Caco-2 (cell line): ENCODE results near the gene CPNE6. TPM values are rescaled to one million over a fixed set of nuclear protein-coding genes. Genes with fewer than 3 reads are reported as not detected.
"Not testable (repeated sequence)": the region's sequence is repeated elsewhere in the genome, so short reads cannot be mapped to it uniquely, and the experiment has no call there.

Source experiments
- Bru-seq: library from RNA; stranded (reverse); fragments of 400-500 nt; gene quantifications from one replicate; lab custom pipeline; 2021; lab: Mats Ljungman, UMichigan
- BruChase-seq, 2 experiments: library from RNA; stranded (reverse); fragments of 400-500 nt; gene quantifications; one replicate each; lab custom pipeline; 2021; lab: Mats Ljungman, UMichigan
- BruUV-seq: library from RNA; stranded (reverse); fragments of 400-500 nt; replicated peaks from 2 replicates; lab custom pipeline; 2021; lab: Mats Ljungman, UMichigan
- CTCF ChIA-PET: fragments of 300-600 bp; sonication (Branson Sonifier 250); formaldehyde crosslinking; loops from one replicate; lab custom pipeline; 2022; ENCODE audit warnings: antibody characterized with exemption; lab: Charles Lee
- POLR2A ChIA-PET: fragments of 300-600 bp; sonication (Branson Sonifier 250); formaldehyde crosslinking; loops from one replicate; lab custom pipeline; 2022; ENCODE audit warnings: antibody characterized with exemption; lab: Charles Lee
- DNase-seq, 2 experiments: peaks; one replicate each; pipeline versions ENCODE4 v3.0.0 to v3.0.0-alpha.2; 2020 to 2022
- H3K27me3 ChIP-seq: replicated peaks from 2 replicates; pipeline ENCODE4 v1.6.0; 2011; ENCODE audit warnings: low read length; ENCODE audit not compliant: control insufficient read depth, insufficient read depth
- H3K36me3 ChIP-seq: 2 replicates; pipeline ENCODE4 v1.5.1; 2011; ENCODE audit warnings: low read length; ENCODE audit not compliant: control insufficient read depth, insufficient read depth
- H3K4me1 ChIP-seq: fragments of 250-450 bp; sonication (Bioruptor Pico); 2 replicates; pipeline ENCODE4 v1.5.1; 2020; ENCODE audit warnings: mild to moderate bottlenecking
- H3K4me3 ChIP-seq: 2 replicates; pipeline ENCODE4 v1.5.1; 2011; ENCODE audit warnings: low read depth, mild to moderate bottlenecking, control low read depth, low read length
- H3K9me3 ChIP-seq: fragments of 250-450 bp; sonication (Bioruptor Pico); 2 replicates; pipeline ENCODE4 v1.5.1; 2020; ENCODE audit warnings: mild to moderate bottlenecking, moderate library complexity
- H3K27ac Mint-ChIP-seq: one replicate; pipeline ENCODE4 v1.8.0; 2022; ENCODE audit warnings: mixed read lengths; ENCODE audit not compliant: unreplicated experiment
- H3K27me3 Mint-ChIP-seq: one replicate; pipeline ENCODE4 v1.8.0; 2022; ENCODE audit warnings: mixed read lengths; ENCODE audit not compliant: insufficient read depth, unreplicated experiment
- H3K36me3 Mint-ChIP-seq: one replicate; pipeline ENCODE4 v1.8.0; 2022; ENCODE audit warnings: mild to moderate bottlenecking, mixed read lengths; ENCODE audit not compliant: insufficient read depth, unreplicated experiment
- H3K4me1 Mint-ChIP-seq: one replicate; pipeline ENCODE4 v1.8.0; 2022; ENCODE audit warnings: low read depth, mixed read lengths; ENCODE audit not compliant: unreplicated experiment
- H3K4me3 Mint-ChIP-seq: one replicate; pipeline ENCODE4 v1.8.0; 2022; ENCODE audit warnings: mild to moderate bottlenecking, moderate library complexity, mixed read lengths; ENCODE audit not compliant: unreplicated experiment
- H3K9me3 Mint-ChIP-seq: one replicate; pipeline ENCODE4 v1.8.0; 2022; ENCODE audit warnings: mixed read lengths; ENCODE audit not compliant: unreplicated experiment
- CTCF ChIP-seq, 2 experiments: fragments of 200-600 bp in 1 of 2; IDR thresholded peaks; 1 replicate in 1 of 2; 2 replicates in 1 of 2; pipeline versions ENCODE4 v1.5.1 to v1.8.0; 2011 to 2022; ENCODE audit warnings: antibody characterized with exemption in 1 of 2, control low read depth in 1 of 2, inconsistent platforms in 1 of 2, low read depth in 1 of 2, low read length in 1 of 2, mild to moderate bottlenecking in 1 of 2, moderate library complexity in 1 of 2; ENCODE audit not compliant: insufficient read depth in 1 of 2, severe bottlenecking in 1 of 2, unreplicated experiment in 1 of 2
- intact Hi-C: fragments of 100-400 bp; cut with micrococcal nuclease; formaldehyde crosslinking; loops from one replicate; pipeline ENCODE4 v1.10.0; 2022; ENCODE audit not compliant: unreplicated experiment
- long read RNA-seq: library from polyadenylated mRNA; stranded (forward); transcript quantifications from one replicate; pipeline ENCODE4 v2.0.0, GENCODE V29; 2022
- total RNA-seq: library from RNA; stranded (reverse); gene quantifications from 2 replicates; pipeline ENCODE4 v1.2.3, GENCODE V29; 2022

The CPNE6 gene
- not detected in 2 replicates for total RNA-seq
- Bru-seq, nascent RNA = not detected
- BruChase-seq, experiment 1, labeled RNA remaining after a 2-hour chase = not detected
- not detected for BruChase-seq, experiment 2, labeled RNA remaining after a 6-hour chase
- long read RNA-seq = 0 reads

GRCh38 chr14:24071144-24071697, at the start of gene CPNE6:
CPNE6 (plus strand) TSS chr14:24071562; CDS start chr14:24072937, 1,375 bp downstream.
- peaks cover 14% of the 10 kb centered on the region for H3K4me1 Mint-ChIP-seq
- H3K27me3 ChIP-seq = no peaks in the 10 kb centered on the region
- no peak for DNase-seq
- no peak within 1 kb of the TSS for H3K27ac Mint-ChIP-seq
- H3K4me1 ChIP-seq = peaks cover 11% of the 10 kb centered on the region; the same call in 1 of the 2 replicates
- intact Hi-C loops = no loop called here
- H3K27me3 Mint-ChIP-seq = no peaks in the 10 kb centered on the region
- POLR2A ChIA-PET = no interaction called here
- no peaks in the 10 kb centered on the region for H3K9me3 Mint-ChIP-seq
- H3K9me3 ChIP-seq = no peaks in the 10 kb centered on the region
- CTCF ChIA-PET = interaction anchor here (2.4 kb wide), 1 partner anchor 13 kb away, joined by 6 read pairs; no protein-coding TSS in a partner anchor
- no peaks in the 10 kb centered on the region for H3K36me3 Mint-ChIP-seq
- no peak within 1 kb of the TSS for H3K4me3 ChIP-seq
- H3K4me3 Mint-ChIP-seq = no peak within 1 kb of the TSS
- H3K36me3 ChIP-seq = no peaks in the 10 kb centered on the region
- no peak for TF ChIP-seq CTCF (IDR thresholded peaks at IDR 0.05; ENCODE audit: insufficient read depth in 1 of 2, low read depth in 1 of 2, low read length in 1 of 2, severe bottlenecking in 1 of 2, unreplicated experiment in 1 of 2)
- no TSS peak for BruUV-seq

- H3K27me3 Mint-ChIP-seq, H3K36me3 Mint-ChIP-seq, H3K27ac Mint-ChIP-seq, H3K4me1 ChIP-seq, H3K4me3 Mint-ChIP-seq, H3K9me3 ChIP-seq, H3K36me3 ChIP-seq, POLR2A ChIA-PET, H3K4me1 Mint-ChIP-seq, H3K9me3 Mint-ChIP-seq, DNase-seq, CTCF ChIA-PET, intact Hi-C loops, BruUV-seq, H3K4me3 ChIP-seq, H3K27me3 ChIP-seq: not testable (repeated sequence)
Measured at GRCh38 chr14:24024939-24025418, 46.4 kb upstream of the CPNE6 start.

- H3K27ac Mint-ChIP-seq, H3K4me1 ChIP-seq, H3K36me3 ChIP-seq, H3K36me3 Mint-ChIP-seq, BruUV-seq, CTCF ChIA-PET, POLR2A ChIA-PET, H3K27me3 Mint-ChIP-seq, H3K9me3 ChIP-seq, intact Hi-C loops, H3K4me1 Mint-ChIP-seq, H3K27me3 ChIP-seq, H3K4me3 ChIP-seq, H3K4me3 Mint-ChIP-seq, DNase-seq: not testable (repeated sequence)
- H3K9me3 Mint-ChIP-seq = peaks cover 19% of the 10 kb centered on the region
Measured at GRCh38 chr14:24029687-24030086, 41.7 kb upstream of the CPNE6 start.

- BruUV-seq, POLR2A ChIA-PET, DNase-seq, H3K9me3 ChIP-seq, intact Hi-C loops, H3K4me3 Mint-ChIP-seq, H3K27ac Mint-ChIP-seq, H3K36me3 ChIP-seq, H3K36me3 Mint-ChIP-seq, H3K4me1 ChIP-seq, CTCF ChIA-PET, H3K4me3 ChIP-seq, H3K27me3 ChIP-seq, H3K4me1 Mint-ChIP-seq, H3K27me3 Mint-ChIP-seq: not testable (repeated sequence)
- H3K9me3 Mint-ChIP-seq = peaks cover 19% of the 10 kb centered on the region
Measured at GRCh38 chr14:24031331-24031730, 40.0 kb upstream of the CPNE6 start.
